DMS114 treated with DMSO at 0.1 percent for 48 hours (cell line): Measurements from ENCODE around the gene DLG1.
"Not testable (repeated sequence)": the region's sequence is repeated elsewhere in the genome, so short reads cannot be mapped to it uniquely, and the experiment has no call there.

Experiments
- DNase-seq: peaks from one replicate; lab custom pipeline; 2025; ENCODE audit not compliant: unreplicated experiment; lab: John Stamatoyannopoulos, UW

DLG1 gene

DNA sequence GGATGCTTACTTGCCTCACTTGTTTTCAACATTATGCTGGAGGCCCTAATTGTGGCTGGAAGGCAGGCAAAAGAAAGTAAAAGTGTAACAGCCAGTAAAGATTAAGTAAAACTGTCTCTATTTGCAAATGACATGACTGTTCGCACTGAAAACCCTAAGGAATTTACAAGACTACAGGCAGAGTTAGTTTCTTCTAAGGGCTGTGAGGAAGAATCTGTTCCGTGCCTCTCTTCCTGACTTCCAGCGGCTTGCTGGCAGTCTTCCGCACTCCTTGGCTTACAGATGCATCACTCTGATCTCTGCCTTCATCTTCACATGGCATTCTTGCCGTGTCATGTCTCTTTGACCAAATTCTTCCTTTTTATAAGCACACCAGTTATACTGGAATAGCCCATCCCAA, 86.1 kb downstream of the DLG1 start:
- DNase-seq, result no peak

DNA sequence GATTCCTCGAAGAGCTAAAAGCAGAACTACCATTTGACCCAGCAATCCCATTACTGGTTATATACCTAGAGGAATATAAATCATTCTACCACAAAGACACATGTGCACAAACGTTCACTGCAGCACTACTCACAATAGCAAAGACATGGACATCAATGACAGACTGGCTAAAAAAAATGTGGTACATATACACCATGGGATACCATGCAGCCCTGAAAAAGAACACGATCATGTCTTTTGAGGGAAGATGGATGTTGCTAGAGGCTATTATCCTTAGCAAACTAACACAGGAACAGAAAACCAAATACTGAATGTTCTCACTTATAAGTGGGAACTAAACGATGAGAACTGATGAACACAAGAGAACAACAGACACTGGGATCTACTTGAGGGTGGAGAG, 86.7 kb downstream of the DLG1 start:
- DNase-seq, result not testable (repeated sequence)

DNA sequence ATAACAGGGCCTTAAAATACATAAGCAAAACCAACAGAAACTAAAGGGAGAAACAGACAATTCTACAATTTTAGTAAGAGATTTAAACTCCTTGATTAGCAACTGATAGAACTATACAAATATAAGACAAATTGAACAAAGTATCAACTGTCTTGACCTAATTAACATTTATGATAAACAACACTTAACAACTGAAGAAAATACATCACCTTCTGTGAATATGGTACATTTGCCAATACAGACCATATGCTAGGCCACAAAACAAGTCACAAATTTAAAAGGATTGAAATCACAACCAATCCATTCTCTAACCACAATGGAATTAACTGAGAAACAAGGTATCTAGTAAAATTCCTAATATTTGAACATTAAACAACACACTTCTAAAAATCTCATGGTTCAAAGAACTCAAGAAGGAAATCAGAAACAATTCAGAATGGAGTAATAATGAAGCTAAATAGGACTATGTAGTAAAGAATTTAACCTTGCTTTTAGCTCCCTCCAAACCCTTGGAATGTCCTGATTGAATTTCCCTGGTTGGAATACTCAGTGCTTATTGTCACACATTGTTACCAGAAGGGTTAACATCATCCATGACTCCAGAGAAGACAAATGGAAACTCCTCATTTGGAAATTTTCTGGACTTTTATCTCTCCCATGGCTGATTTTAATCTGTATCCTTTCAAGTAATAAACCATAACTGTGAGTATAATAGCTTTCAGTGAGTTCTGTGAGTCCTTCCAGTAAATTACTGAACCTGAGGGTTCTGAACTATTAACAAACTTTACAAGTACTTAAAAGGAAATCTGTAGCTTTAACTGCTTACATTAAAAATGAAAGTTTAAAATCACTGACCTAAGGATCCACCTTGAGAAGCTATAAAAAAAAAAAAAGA, 88.8 kb downstream of the DLG1 start:
- DNase-seq, result no peak

DNA sequence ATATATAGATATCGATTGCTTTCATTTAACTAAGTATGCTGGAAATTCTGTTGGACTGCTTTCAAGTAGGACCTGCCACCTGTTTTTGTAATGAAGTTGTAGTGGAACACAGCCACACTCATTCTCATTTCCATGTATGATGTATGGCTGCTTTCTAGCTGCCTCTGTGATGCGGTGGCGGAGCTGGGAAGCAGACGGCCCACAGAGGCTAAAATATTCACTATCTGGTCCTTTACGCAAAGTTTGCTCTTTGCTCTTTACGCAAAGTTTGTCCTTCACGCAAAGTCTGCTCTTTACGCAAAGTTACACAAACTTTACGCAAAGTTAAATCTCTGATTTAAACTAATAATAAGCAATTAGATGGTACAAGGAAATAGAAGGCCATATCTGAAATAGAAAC, 91.5 kb downstream of the DLG1 start:
- DNase-seq, result no peak

DNA sequence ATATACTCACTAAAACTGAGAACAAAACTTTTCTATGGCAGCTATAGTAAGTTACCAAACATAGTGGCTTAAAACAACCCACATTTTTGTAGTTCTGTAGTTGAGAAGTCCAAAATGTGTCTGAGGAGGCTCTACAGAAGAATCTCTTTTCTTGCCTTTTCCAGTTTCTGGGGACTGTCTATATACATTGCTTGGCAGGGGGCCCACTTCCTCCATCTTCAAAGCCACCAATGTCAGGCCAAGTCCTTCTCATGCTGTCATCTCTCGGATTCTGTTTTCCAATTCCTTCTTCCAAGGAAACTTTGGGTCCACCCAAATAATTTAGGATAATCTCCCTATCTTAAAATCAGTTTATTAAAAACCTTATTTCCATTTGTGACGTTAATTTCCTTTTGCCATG, 92.7 kb downstream of the DLG1 start:
- DNase-seq, result no peak

DNA sequence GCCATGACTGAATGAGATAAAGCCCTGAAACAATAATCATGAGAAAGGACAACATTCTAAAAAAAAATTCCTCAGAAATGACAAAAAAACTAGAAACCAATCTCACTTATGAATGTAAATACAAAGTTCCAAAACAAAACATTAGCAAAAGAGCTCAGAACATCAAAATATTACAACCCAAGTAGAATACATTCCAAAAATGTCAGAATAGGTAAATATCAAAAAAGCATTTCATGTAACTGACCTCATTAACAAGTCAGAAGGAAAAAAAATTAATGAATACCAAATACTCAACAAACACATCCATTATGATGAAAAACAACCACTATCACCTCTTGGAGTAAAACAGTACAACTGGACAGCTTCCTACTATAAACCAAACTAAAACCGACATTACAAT, 93.1 kb downstream of the DLG1 start:
- DNase-seq, result no peak

DNA sequence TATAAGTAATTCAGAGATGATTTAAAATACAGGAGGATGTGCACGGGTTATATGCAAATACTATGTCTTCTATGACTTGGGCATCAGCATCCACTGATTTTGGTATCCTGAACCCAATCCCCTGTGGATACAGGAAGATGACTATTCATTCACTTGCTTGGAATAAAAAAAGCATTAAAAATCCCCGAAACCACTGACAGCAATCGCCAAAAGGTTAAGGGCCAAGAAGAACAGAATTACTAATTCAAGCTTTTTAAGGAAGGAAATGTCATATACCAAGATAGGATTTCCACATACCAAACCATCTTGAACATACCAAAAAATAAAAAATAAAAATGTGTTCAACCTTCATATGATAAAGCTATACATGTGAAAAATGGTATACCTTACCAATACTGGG, 93.7 kb downstream of the DLG1 start:
- no peak for DNase-seq

DNA sequence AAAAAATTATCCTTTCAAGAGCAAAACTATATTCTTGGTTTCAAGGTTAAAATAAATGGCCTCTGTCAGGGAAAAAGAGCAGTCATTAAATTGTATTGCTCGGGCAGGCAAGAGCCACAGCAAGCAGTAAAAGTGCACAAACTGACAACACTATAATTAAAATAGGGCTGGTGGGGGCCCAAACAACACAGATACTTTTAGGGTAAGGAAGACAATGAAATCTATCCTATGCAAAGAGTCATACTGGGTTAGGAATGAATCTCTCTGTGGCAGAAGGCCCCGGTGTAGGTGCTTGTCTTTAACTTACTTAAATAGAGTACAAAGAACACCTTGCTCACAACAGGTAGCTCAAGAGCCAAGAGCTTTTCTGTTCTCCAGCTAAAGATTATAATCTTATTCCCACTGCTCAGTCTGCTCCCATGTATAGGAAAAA, 94.7 kb downstream of the DLG1 start:
- no peak for DNase-seq

DNA sequence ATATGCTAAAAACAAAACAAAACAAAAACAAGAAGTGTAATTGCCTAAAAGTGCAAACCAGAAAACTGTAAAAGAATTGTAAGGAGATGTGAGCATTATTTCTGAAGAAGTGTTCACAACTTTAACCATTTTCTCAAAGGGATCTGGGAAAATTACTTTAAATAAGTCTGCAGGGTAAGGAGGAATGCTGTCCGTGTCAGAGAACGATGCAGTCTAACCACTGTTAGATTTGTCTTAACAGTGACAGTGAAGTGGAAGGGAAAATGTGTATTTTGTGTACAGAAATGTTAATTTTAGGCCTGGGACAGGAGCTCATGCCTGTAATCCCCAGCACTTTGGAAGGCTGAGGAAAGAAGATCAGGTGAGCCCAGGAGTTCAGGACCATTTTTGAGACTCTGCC, 95.7 kb downstream of the DLG1 start:
- DNase-seq, result no peak

DNA sequence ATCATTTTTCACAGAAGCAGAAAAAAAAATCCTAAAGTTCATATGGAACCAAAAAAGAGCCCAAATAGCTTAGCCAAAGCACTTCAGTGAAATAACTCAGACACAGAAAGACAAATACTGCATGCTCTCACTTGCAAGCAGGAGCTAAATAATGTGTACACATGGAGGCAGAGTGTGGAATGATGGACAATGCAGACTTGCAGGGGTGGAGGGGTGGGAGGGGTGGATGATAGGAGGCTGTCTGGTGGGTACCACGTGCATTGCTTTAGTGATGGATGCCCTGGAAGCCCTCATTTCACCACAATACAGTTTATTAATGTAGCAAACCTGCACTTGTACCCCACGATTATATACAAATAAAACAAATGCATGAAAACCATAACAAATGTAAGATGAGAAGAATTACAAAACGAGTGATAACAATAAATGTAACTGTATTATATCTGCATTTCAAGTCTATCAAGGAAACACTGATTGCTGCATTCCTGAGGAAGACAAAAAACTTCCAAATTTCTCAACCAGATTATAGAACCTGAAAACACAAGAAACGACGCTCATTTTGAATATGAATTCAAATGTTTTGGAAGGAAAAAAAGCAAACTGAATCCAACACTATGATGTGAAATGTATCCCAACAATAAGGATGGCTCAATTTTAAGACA, 96.5 kb downstream of the DLG1 start:
- DNase-seq, result no peak

DNA sequence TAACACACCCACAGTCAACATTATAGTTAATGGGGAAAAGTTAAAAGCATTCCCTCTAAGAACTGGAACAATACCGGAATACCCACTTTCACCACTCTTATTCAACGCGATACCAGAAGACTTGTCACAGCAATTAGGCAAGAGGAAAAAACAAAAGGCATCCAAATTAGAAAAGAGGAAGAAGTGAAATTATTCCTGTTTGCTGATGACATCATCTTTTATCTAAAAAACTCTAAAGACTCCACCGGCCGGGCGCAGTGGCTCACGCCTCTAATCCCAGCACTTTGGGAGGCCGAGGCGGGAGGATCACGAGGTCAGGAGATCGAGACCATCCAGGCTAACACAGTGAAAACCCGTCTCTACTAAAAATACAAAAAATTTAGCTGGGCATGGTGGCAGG, 97.6 kb downstream of the DLG1 start:
- DNase-seq, result not testable (repeated sequence)

DNA sequence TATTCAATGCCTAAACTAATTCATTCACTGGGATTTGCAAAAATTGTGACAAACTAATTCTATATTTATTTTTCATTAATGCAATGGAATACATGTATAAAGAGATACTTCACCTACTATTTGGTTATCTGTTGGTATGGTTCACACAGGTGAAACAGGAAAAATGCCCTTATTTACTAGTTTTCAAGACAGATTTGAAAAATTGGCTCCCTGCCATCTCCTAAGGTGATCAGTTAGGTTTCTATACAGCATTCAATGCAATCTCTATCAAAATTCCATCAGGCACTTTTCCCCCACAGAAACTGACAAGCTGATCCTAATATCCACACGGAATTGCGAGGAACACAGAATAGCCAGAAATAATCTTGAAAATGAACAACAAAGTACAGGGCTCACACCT, 101.1 kb downstream of the DLG1 start:
- no peak for DNase-seq

DNA sequence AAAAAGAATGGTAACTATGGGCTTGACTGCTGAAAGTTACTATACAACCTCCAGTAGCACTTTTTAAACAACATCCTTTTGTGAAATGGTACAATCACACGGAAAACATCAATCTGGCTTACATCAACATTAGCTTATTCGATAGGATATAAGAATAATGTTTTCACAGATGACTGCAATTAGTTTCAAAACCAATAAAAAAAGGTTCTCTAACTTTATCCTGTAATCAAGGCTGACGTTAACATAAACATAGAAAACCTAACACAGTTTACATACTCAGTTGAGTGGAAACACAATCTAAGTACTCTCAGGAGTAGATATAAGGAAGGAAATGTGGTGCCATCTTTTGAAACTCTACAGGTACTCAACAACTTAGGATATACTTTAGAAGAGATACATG, 102.2 kb downstream of the DLG1 start:
- DNase-seq, result no peak

DNA sequence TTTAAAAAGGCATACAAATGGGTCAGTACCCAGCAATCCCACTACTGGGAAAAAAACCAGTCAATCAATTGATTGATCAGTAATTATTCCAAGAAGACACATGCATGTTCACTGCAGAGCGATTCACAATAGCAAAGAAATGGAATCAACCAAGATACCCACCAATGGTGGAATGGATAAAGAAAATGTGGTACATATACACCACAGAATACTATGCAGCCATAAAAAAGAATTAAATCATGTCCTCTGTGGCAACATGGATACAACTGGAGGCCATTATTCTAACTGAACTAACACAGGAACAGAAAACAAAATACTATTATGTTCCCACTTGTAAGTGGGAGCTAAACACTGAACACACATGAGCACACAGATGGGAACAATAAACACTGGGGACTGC, 103.1 kb downstream of the DLG1 start:
- no peak for DNase-seq

DNA sequence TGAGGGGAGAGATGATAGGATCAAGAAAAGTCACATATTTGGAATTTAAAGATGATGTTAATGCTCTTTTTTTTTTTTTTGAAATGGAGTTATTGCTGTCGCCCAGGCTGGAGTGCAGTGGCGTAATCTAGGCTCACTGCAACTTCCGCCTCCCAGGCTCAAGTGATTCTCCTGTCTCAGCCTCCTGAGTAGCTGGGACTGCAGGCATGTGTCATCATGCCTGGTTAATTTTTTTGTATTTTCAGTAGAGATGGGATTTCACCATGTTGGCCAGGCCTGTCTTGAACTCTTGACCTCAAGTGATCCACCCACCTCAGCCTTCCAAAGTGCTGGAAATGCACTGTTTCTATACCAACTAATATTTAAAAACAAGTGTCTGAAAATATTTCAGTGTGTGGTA, 104.7 kb downstream of the DLG1 start:
- not testable (repeated sequence) for DNase-seq

DNA sequence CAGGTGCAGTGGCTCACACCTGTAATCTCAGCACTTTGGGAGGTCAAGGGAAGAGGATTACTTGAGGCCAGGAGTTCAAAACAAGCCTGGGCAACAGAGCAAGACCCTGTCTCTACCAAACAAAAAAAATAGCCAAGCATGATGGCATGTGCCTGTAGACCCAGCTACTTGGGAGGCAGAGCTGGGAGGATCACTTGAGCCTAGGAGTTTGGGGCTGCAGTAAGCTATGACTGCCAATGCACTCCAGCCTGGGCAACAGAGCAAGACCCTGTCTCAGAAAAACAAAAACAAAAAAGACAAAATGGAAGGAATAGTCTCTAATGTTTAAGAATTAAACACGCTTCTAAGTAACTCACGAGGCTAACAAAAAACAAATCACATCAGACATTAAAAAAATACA, 106.5 kb downstream of the DLG1 start:
- DNase-seq, result no peak

DNA sequence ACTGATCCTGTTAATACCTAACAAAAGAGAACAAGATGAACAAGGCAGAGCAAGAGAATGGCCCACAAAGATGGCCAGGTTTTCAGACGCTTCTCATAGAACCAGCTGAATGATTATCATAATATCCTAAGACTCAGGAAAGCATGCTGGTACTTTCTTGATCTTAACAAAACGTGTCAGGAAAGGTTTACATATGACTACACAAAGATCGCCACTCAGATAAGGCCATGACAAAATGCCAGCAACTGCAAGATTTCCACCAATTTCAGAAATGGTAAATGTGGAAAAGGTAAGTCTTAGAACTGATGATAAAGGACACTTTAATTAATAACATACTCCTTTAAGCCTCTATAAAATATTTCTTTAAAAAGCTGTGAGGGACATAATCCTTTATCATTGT, 108.8 kb downstream of the DLG1 start:
- DNase-seq, result no peak

DNA sequence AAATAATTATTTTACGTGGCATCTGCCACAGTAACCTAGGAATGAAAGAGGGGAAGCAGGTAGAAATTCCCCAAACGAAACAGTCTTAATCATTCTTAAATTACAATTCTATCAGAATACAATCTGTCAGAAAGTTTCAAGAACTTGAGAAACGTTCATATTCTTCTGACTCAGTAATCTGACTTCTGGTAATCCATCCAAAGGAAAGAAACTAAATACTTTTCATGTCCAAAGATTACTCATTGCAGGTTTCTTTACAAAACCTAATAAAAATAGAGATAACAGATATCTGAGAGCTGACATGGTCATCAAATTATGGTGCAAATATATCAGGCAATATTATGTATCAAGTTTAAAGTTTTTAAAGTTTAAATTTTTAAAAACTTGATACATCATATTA, 109.4 kb downstream of the DLG1 start:
- DNase-seq, result no peak

DNA sequence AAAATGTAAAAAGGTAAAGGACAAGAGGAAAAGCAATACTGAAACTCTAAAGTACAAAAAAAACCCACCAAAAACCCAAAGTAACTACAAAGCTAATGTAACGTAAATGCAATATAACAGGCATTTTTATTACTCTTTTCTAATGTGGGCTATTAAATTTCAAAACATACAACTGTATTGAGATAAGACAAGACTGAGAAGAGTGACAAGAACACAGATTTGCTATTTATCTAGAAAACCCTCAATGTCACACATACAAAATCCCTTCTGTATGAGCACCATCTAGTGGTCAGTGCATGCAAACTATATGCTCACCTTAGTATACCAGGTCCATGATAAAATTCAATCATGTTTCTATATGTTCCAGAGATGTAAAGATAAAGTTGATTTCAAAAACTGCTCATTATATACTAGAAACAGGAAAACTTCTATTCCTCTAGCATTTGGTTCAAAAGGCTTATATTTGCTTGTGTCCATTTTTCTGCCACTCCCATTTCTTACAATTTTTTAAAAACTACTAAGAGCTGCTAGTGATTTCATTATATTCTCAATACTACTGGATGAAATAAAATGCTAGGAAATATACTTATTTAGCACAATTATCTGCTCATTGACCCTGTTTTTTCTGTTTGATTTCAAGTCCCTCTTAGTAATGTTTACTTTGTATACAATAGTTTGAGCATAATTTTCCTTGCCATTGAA, 111.4 kb downstream of the DLG1 start:
- DNase-seq, result peak; percentile 47

DNA sequence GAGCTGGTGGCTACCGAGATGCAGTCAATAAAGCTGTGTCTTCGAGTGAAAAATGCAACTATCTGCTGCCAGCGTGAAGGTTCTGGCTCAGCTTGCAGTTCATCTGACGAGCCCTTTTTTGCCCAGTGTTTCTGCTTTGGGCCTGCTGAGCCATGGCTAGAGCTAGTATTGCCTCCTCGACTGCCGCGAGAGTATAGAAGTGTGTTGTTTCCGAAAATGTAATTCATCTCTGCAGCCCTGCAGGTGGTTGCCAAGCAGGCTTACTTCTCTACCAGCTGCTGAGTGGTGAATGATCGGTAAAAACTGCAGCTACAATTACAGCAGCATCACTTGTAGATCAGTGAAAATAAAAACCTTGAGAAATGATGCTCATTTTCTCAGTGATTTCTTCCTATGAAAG, 114.8 kb downstream of the DLG1 start:
- no peak for DNase-seq

DNA sequence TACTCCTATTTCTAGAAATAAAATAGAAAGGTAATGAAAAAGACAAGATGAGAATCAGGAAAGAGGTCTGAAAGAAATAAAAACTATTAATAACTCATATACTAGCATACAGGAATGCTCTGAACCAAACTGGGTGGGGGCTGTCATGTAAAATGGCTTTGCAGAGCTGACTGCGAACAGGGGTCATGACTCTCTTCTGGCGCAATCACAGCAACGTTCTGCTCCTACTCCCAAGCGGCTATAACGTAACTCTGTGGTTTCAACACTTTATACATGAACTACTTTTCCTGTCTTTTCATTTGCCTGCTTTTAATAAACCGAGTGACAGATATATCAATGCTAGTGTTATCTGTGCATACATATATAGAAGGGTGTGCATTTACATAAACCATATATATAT, 116.7 kb downstream of the DLG1 start:
- no peak for DNase-seq

DNA sequence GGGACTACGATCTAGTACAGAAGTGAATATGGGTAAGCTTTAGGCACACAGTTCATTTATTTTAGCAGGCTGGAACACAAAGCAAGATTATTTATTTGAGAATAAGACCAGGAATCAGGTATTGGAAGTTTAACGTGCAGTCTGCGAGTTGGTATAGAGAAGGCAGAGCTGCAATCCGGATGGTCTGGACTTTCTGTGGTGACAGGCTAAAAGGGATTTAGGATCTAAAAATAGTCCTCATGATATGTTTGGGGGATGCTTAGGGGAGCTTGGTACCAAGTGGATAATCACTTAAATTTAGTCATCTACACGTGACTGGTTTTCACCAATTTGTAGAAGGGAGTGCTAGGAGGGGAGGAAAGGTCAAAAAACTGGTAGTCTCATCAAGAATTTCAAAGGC, 119.4 kb downstream of the DLG1 start:
- no peak for DNase-seq
